Breast epithelium (tissue), 3 donors: ENCODE results near the gene KRTAP9-9.

Source experiments
- POLR2A ChIP-seq: fragments of 450-650 bp; IDR thresholded peaks from one replicate; pipeline ENCODE4 v1.6.1; 2016; ENCODE audit warnings: antibody characterized with exemption, mild to moderate bottlenecking, moderate library complexity
- POLR2AphosphoS5 ChIP-seq, 3 donors: sonication (generic); formaldehyde crosslinking; IDR thresholded peaks; one replicate each; pipeline ENCODE4 v1.6.1; 2017; ENCODE audit warnings: antibody characterized with exemption in 3 of 3
- TF ChIP-seq, protein P1 (sequence below), 3 donors: fragments of 450-650 bp; IDR thresholded peaks; one replicate each; pipeline ENCODE4 v1.5.1; 2016 to 2017; ENCODE audit warnings: antibody characterized with exemption in 3 of 3, mild to moderate bottlenecking in 3 of 3, moderate library complexity in 3 of 3

DNA sequence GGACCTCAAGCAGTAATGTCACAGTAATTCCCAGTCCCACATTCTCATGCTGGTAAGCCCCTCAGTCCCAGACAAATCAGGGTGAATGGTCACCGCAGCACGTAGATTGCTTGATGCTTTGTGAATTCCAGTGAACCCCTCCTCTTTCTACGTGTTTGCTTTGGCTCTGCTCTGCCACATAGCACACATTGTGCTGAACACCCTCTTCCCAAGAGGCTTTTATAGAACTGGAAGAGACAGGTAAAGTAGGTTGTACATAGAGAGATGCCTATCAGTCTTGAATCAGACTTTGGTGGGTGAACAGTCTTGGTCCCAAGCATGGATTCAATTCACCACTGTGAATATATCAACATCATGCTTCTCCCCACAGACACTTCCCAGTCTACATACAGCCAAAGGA is 9.4 kb downstream of the KRTAP9-9 start:
- no peak for TF ChIP-seq POLR2AphosphoS5 (IDR thresholded peaks at IDR 0.05)
- TF ChIP-seq, protein P1, sequence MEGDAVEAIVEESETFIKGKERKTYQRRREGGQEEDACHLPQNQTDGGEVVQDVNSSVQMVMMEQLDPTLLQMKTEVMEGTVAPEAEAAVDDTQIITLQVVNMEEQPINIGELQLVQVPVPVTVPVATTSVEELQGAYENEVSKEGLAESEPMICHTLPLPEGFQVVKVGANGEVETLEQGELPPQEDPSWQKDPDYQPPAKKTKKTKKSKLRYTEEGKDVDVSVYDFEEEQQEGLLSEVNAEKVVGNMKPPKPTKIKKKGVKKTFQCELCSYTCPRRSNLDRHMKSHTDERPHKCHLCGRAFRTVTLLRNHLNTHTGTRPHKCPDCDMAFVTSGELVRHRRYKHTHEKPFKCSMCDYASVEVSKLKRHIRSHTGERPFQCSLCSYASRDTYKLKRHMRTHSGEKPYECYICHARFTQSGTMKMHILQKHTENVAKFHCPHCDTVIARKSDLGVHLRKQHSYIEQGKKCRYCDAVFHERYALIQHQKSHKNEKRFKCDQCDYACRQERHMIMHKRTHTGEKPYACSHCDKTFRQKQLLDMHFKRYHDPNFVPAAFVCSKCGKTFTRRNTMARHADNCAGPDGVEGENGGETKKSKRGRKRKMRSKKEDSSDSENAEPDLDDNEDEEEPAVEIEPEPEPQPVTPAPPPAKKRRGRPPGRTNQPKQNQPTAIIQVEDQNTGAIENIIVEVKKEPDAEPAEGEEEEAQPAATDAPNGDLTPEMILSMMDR (IDR thresholded peaks at IDR 0.05) = no peak
- TF ChIP-seq POLR2A = no peak
